IMR-90 (cell line): ENCODE results near the gene SEPTIN5.

Experiments used
- BHLHE40 ChIP-seq: fragments of 150-350 bp; IDR thresholded peaks from 2 replicates; pipeline ENCODE4 v1.6.1; 2016; ENCODE audit warnings: mild to moderate bottlenecking, low read depth, low read length
- CEBPB ChIP-seq: IDR thresholded peaks from 2 replicates; pipeline ENCODE4 v1.6.1; 2012; ENCODE audit warnings: low read depth, low read length, improper control_type of control experiment
- CTCF ChIP-seq: conservative IDR thresholded peaks from 2 replicates; pipeline ENCODE4 v1.5.1; 2012; ENCODE audit warnings: mild to moderate bottlenecking, low read depth, low read length, improper control_type of control experiment
- FOS ChIP-seq: fragments of 150-350 bp; IDR thresholded peaks from 2 replicates; pipeline ENCODE4 v1.6.1; 2016; ENCODE audit warnings: low read depth, low read length
- MAZ ChIP-seq: IDR thresholded peaks from 2 replicates; pipeline ENCODE4 v1.6.1; 2012; ENCODE audit warnings: low read depth, mild to moderate bottlenecking, low read length, improper control_type of control experiment, moderate library complexity, borderline replicate concordance
- MXI1 ChIP-seq: IDR thresholded peaks from 2 replicates; pipeline ENCODE4 v1.6.1; 2012; ENCODE audit warnings: low read depth, mild to moderate bottlenecking, low read length, moderate library complexity, borderline replicate concordance
- NFE2L2 ChIP-seq: fragments of 150-350 bp; IDR thresholded peaks from 2 replicates; pipeline ENCODE4 v1.6.1; 2016; ENCODE audit warnings: low read depth, mild to moderate bottlenecking, low read length
- POLR2A ChIP-seq: IDR thresholded peaks from 2 replicates; pipeline ENCODE4 v1.6.1; 2012; ENCODE audit warnings: mild to moderate bottlenecking, low read depth, low read length
- RAD21 ChIP-seq: IDR thresholded peaks from 2 replicates; pipeline ENCODE4 v1.6.1; 2012; ENCODE audit warnings: low read length, improper control_type of control experiment
- RCOR1 ChIP-seq: IDR thresholded peaks from 2 replicates; pipeline ENCODE4 v1.6.1; 2012; ENCODE audit warnings: mild to moderate bottlenecking, low read length, improper control_type of control experiment; ENCODE audit not compliant: insufficient replicate concordance
- RFX5 ChIP-seq: IDR thresholded peaks from 2 replicates; pipeline ENCODE4 v1.8.0; 2012; ENCODE audit warnings: low read depth, mild to moderate bottlenecking, low read length, moderate library complexity
- SMC3 ChIP-seq: fragments of 150-350 bp; IDR thresholded peaks from 2 replicates; pipeline ENCODE4 v1.6.1; 2016; ENCODE audit warnings: low read depth, mild to moderate bottlenecking, antibody characterized with exemption, low read length, moderate library complexity
- TF ChIP-seq, protein P1 (sequence below): fragments of 150-350 bp; IDR thresholded peaks from 2 replicates; pipeline ENCODE4 v1.6.1; 2017; ENCODE audit warnings: mild to moderate bottlenecking, antibody characterized with exemption, low read length, low read depth

- TF ChIP-seq CTCF, result no peak
- TF ChIP-seq SMC3, result no peak
- TF ChIP-seq POLR2A, result no peak
- no peak for TF ChIP-seq NFE2L2
- TF ChIP-seq RAD21, result no peak
- no peak for TF ChIP-seq RFX5
- TF ChIP-seq, protein P1, sequence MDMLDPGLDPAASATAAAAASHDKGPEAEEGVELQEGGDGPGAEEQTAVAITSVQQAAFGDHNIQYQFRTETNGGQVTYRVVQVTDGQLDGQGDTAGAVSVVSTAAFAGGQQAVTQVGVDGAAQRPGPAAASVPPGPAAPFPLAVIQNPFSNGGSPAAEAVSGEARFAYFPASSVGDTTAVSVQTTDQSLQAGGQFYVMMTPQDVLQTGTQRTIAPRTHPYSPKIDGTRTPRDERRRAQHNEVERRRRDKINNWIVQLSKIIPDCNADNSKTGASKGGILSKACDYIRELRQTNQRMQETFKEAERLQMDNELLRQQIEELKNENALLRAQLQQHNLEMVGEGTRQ, result no peak
- TF ChIP-seq MXI1, result no peak
- TF ChIP-seq MAZ, result no peak
- TF ChIP-seq BHLHE40, result no peak
- TF ChIP-seq RCOR1, result no peak
- no peak for TF ChIP-seq FOS
- no peak for TF ChIP-seq CEBPB
Measured at GRCh38 chr22:19762568-19763457, 48.5 kb downstream of the SEPTIN5 start.
